Measurements from ENCODE around the gene EPB41L2.

- no peak for TF ChIP-seq EP300 (IDR thresholded peaks at IDR 0.05)
- TF ChIP-seq CTCF (IDR thresholded peaks at IDR 0.05): no peak
- TF ChIP-seq POLR2A (IDR thresholded peaks at IDR 0.05): no peak
Measured at GRCh38 chr6:130982941-130983456, 80.0 kb downstream of the EPB41L2 start.
